Pancreas (tissue), 10 donors: ENCODE measurements around the gene VSTM2B. TPM values are rescaled to one million over a fixed set of nuclear protein-coding genes. Genes with fewer than 3 reads are reported as not detected.
A peak's percentile ranks its signal among the peaks of the same experiment; 100 is the strongest.

Experiments
- ATAC-seq, 4 donors: fragments of 200-7000 bp; cut with Tn5 transposase; one replicate each; pipeline versions ENCODE4 v1.8.0 to v1.9.1; 2020; ENCODE audit warnings: mild to moderate bottlenecking in 4 of 4, moderate library complexity in 4 of 4
- DNase-seq, 6 donors: peaks; one replicate each; pipeline ENCODE4 v3.0.0-alpha.2; 2020
- FAIRE-seq: peaks from 2 replicates; lab custom pipeline; 2012; peaks lifted over from hg19 to GRCh38; lab: Jason Lieb, UNC
- H3K27ac ChIP-seq, 4 donors: fragments of 200-600 bp; sonication (generic); 1 replicate in 3 of 4; 2 replicates in 1 of 4; pipeline versions ENCODE4 v1.5.0 to v1.8.0; 2020
- H3K27me3 ChIP-seq, 4 donors: fragments of 200-600 bp; one replicate each; pipeline ENCODE4 v1.8.0; 2021
- H3K36me3 ChIP-seq, 3 donors: fragments of 200-600 bp; sonication (generic) in 1 of 3; one replicate each; pipeline versions ENCODE4 v1.5.0 to v1.8.0; 2020 to 2021
- H3K4me1 ChIP-seq, 3 donors: fragments of 200-600 bp; one replicate each; pipeline ENCODE4 v1.8.0; 2021
- H3K4me3 ChIP-seq, 4 donors: fragments of 200-600 bp; sonication (generic) in 2 of 4; one replicate each; pipeline versions ENCODE4 v1.5.0 to v1.8.0; 2020 to 2021
- H3K9me3 ChIP-seq, 4 donors: fragments of 200-600 bp; one replicate each; pipeline ENCODE4 v1.8.0; 2021
- CTCF ChIP-seq, 4 donors: fragments of 200-600 bp; sonication (generic) in 3 of 4; IDR thresholded peaks; one replicate each; pipeline versions ENCODE4 v1.5.0 to v1.8.0; 2021; ENCODE audit warnings: antibody characterized with exemption in 4 of 4
- WGBS, 2 donors: extraction: QIAGEN DNeasy Blood & Tissue Kit; methylation state at CpG; one replicate each; pipeline ENCODE4 v1.1.7; 2013; 5-methylcytosine and 5-hydroxymethylcytosine counted together
- intact Hi-C, 3 donors: fragments of 100-400 bp; cut with DNase I; formaldehyde crosslinking; loops; one replicate each; pipeline versions ENCODE4 v1.11.1 to v1.14.2; 2022
- polyA plus RNA-seq, 2 donors: library from polyadenylated mRNA; stranded (reverse); fragments of 200-250 nt; gene quantifications; one replicate each; pipeline ENCODE4 v1.2.3, GENCODE V29; 2013
- total RNA-seq, 6 donors: library from RNA; stranded (reverse); fragmentation: NEBNext Ultra II Directional in 4 of 6; extraction: Animal tissue kit (Norgen Biotek cat#: 25700) in 4 of 6; gene quantifications; one replicate each; pipeline versions ENCODE4 v1.2.1 to v1.2.4, GENCODE V29; 2021 to 2023
- donor health status: healthy with polysubstance abuse.
- donor health status: DM: no; HTN: no; CAD: no; lungs with moderate emphysema.
- donor health status: DM: no; HTN: no; CAD: no.
- donor health status: control.
- donor health status: control.
- donor health status: Bipolar disorder and iron deficiency.
- donor health status: DM: yes; HTN: yes; CAD: no.
- donor health status: DM: no; HTN: no; CAD: no.
- donor health status: DM: no; HTN: no; CAD: no.
- donor health status: DM: yes; HTN: yes; CAD: no.

Gene VSTM2B
- total and polyA plus RNA-seq, 8 donors, result 0.05 TPM; not detected in 7

DNA sequence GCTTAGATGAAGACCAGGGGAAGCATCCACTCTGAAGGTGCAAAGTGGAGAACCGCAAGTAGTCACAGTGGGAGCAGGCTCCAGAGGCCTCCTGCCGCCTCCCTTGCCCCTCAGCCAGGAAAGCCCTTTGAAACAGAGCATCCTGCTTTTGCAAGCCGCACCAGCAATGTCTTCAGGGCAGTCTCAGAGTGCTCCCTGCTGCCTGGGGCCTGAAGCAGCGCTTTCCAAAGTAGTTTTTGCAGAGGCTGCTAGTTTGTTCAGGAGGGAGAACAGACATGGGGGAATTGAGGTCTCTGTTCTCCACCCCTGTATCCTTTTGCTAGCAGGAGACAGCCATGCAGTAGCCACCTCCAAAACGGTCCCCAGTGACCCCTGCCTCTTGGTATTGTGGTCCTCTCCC, 64.5 kb downstream of the VSTM2B start:
- FAIRE-seq, result no peak
- Histone ChIP-seq H3K27ac (no peak overlapping the region), H3K9me3 (no peaks in the 10 kb centered on the region), H3K36me3 (no peaks in the 10 kb centered on the region), H3K27me3 (peaks cover 0 to 5% (median 0%) of the 10 kb centered on the region in 4 donors), H3K4me3 (no peak overlapping the region), H3K4me1 (no peaks in the 10 kb centered on the region)
- intact Hi-C loops, result no loop called here
- TF ChIP-seq CTCF (IDR thresholded peaks at IDR 0.05), result no peak
- no peak for DNase-seq
- no peak for ATAC-seq
- 40 to 51% methylated on average over 5 of the region's 5 CpGs for WGBS, 2 donors

GRCh38 chr19:29591670-29592069, 65.9 kb downstream of the VSTM2B start:
- ATAC-seq (no peak), FAIRE-seq (no peak), DNase-seq (no peak)
- Histone ChIP-seq H3K27me3 (no peaks in the 10 kb centered on the region), H3K36me3 (no peaks in the 10 kb centered on the region), H3K9me3 (no peaks in the 10 kb centered on the region), H3K4me3 (no peak overlapping the region), H3K27ac (no peak overlapping the region), H3K4me1 (no peaks in the 10 kb centered on the region)
- WGBS, 2 donors, result 65% methylated on average over 3 of the region's 3 CpGs
- intact Hi-C loops, result no loop called here
- TF ChIP-seq CTCF (IDR thresholded peaks at IDR 0.05), result no peak

GRCh38 chr19:29593869-29594268, 68.1 kb downstream of the VSTM2B start:
- DNase-seq, result no peak
- ATAC-seq, result no peak
- intact Hi-C loops, result no loop called here
- H3K4me3 ChIP-seq, result no peak overlapping the region
- H3K36me3 ChIP-seq, result no peaks in the 10 kb centered on the region
- TF ChIP-seq CTCF (IDR thresholded peaks at IDR 0.05), result no peak
- 54 to 63% methylated on average over 6 of the region's 6 CpGs for WGBS, 2 donors
- no peak for FAIRE-seq
- peaks cover 0 to 7% (median 2%) of the 10 kb centered on the region in 4 donors for H3K27me3 ChIP-seq
- no peak overlapping the region for H3K27ac ChIP-seq
- H3K9me3 ChIP-seq, result no peaks in the 10 kb centered on the region
- H3K4me1 ChIP-seq, result no peaks in the 10 kb centered on the region

DNA sequence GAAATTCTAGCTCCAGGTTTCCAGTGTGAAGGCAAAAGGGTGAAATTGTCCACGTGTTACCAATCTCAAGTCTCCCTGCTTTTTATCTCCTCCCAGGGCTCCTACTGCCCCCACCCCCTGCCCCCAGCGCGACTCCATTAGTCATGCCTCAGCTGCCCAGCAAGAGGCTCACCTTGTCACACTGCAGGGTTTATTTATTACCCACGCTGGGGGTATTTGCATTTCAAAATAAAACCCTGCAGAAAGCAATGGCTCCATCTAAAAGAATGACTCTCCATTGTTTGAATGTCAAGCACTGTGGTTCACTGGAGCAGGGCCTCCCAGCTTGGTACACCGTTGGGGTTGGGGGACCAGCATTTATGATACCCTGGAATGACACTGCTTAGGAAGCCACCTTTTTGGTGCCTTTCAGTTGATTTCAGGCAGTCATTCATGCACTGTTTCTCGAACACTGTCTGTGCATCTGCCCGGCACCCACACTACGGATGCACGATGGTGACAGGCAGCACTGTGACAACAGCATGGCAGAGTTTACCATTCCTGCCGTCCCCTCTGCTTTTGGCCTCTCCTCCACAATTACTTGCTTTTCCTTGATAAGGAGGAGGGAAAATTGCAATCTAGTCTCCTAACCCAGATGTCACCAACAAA, 70.4 kb downstream of the VSTM2B start:
- no peaks in the 10 kb centered on the region for H3K4me1 ChIP-seq
- intact Hi-C loops, result no loop called here
- H3K9me3 ChIP-seq, result no peaks in the 10 kb centered on the region
- DNase-seq (no peak), ATAC-seq (no peak), FAIRE-seq (no peak)
- TF ChIP-seq CTCF (IDR thresholded peaks at IDR 0.05), result no peak
- H3K27ac ChIP-seq, result no peak overlapping the region
- 24 to 38% methylated on average over 10 of the region's 10 CpGs for WGBS, 2 donors
- H3K4me3 ChIP-seq, result no peak overlapping the region
- H3K36me3 ChIP-seq, result no peaks in the 10 kb centered on the region
- peaks cover 0 to 7% (median 2%) of the 10 kb centered on the region in 4 donors for H3K27me3 ChIP-seq

DNA sequence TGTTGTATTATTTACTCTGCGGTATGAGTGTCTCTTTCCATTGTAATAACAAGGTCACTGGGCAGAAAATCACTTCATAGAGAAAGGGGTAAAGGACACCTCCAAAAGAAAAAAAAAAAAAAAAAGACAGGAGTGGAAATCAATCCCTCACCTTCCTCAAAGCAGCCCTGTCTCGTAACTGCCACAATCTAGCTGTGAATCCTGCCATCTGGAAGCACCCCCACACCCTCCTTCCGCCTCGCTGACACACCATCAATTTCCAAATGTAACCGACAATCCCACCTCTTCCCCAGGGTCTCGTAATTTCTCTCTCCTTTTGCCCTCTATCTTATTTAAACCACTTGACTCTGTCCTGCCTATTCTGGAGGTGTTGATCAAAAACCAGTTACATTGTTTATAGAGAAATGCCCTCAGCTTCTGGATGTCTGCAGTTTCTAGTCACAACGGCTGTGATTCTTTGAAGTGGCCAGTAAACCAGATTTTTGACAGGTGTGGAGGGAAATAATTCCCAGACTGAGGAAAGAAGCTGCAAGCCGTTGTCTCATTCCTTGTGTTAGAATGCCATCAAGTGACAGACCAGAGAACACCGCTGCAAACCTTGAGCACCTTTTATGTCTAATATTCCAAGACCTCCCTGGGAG, 71.2 kb downstream of the VSTM2B start:
- TF ChIP-seq CTCF (IDR thresholded peaks at IDR 0.05), result no peak
- peaks cover 0 to 7% (median 2%) of the 10 kb centered on the region in 4 donors for H3K27me3 ChIP-seq
- no peak for FAIRE-seq

More for the DNA sequence above, 71.2 kb downstream of the VSTM2B start:
- ATAC-seq (peak in 2 of 4 donors; percentile 56 to 58), DNase-seq (no peak)
- intact Hi-C loops, result no loop called here
- Histone ChIP-seq H3K27ac (no peak overlapping the region), H3K36me3 (no peaks in the 10 kb centered on the region), H3K4me1 (no peaks in the 10 kb centered on the region), H3K4me3 (no peak overlapping the region), H3K9me3 (no peaks in the 10 kb centered on the region)
- 14 to 15% methylated on average over 9 of the region's 9 CpGs for WGBS, 2 donors
